Pons (tissue), 1 donor: ENCODE data around the gene ART4.
A peak's percentile ranks its signal among the peaks of the same experiment; 100 is the strongest.

Experiments used
- DNase-seq: peaks from one replicate; pipeline ENCODE4 v3.0.0-alpha.2; 2016; ENCODE audit warnings: low spot score

ART4 gene, protein sequence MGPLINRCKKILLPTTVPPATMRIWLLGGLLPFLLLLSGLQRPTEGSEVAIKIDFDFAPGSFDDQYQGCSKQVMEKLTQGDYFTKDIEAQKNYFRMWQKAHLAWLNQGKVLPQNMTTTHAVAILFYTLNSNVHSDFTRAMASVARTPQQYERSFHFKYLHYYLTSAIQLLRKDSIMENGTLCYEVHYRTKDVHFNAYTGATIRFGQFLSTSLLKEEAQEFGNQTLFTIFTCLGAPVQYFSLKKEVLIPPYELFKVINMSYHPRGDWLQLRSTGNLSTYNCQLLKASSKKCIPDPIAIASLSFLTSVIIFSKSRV

DNA sequence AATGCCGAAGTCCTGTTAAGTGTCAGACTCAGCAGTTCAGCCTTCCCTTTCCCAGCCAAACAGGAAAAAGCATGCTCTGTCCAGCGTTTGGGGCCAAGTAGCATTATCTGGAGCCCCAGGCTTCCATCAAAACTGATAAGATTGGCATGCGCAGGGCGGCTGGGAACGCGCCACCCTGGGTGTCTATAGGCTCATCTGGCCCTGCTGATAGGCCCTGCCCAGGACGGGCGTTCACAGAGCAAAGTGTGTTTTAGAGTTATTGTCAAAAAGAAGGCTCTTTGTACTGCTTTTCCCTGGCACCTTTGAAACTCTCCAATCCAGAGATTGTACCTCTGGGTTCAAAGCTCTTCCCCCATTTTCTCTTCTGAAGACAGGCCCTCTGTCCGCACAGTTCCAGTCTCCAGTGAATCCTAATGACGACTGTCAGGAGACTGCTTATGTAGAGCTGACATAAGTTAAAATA, at the start of gene ART4:
TSS of gene ART4 (minus strand) at position 102 of the 463 bp plus-strand sequence. CDS start 413 bp downstream, outside the sequence.
- DNase-seq: no peak

DNA sequence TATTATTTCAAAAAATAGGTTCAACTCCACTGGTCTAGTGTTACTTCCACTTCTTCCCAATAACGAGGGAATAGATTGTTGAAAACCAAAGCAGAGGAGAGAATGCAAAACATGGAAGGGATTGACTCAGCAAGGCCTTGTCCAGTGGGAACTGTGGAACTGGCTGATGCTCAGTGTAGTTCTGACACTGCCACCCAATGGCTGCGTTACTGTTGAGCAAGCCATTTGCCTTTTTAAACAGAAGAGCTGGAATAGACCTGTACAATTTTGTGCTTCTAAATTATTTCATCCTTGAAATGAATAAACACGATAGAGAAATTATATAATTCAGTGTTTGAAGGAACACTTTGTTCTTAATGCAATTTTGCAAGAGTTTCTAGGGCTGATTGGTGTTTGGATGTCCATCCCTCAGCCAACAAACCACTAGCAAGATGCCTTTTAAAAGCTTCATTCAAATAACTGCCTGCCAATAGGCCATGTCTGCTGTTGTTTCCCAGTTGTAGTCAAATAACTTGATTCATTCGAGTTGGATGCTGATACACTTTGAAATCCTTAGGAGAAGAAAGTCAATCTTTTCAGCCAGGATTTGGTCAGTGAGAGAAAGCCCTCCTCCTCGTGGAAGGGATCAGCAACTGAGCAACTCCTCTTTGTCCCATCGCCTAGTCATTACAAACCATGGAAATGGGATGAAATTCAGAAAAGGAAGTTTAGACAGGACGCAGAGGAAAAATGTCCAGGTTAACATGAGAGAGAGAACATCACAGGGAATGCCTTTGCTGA, 49.6 kb upstream of the ART4 start:
- peak; percentile 66 for DNase-seq

DNA sequence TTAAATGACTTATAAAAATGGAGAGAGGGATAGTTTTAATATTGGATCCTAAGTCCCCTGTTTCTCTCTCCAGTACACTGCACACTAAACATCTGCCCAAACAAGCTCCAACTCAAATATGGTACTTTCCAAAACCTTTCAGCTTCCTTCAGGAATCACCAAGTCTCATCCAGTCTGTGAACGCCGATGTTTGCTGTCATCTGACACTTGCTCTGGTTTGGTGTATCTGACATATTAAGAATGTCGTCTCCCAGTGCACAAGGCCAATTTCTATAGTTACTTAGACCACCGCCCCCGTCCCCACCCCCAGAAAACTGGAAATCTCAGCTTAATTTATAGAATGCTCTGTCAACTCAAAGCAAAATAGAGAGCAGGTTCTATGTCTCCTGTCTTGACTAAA, 47.4 kb upstream of the ART4 start:
- DNase-seq: no peak

DNA sequence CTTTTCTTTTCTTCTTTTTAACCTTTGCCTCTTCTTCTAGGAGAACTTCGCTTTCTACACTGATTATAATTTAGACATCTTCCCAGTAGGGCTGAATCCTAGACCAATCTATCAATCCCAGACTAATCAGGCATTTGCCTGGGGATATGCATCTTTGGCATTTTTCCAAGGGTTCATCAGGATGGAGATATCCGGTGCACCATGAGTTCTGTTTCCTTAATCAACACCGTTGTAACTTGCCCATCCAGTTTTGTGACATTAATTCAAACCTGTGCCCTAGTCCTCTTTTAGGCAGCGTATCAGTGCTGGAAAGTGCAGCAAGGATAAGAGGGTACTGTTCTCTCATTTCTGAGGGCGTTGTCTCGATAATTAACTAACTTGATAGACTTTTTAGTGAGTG, 42.9 kb upstream of the ART4 start:
- no peak for DNase-seq

DNA sequence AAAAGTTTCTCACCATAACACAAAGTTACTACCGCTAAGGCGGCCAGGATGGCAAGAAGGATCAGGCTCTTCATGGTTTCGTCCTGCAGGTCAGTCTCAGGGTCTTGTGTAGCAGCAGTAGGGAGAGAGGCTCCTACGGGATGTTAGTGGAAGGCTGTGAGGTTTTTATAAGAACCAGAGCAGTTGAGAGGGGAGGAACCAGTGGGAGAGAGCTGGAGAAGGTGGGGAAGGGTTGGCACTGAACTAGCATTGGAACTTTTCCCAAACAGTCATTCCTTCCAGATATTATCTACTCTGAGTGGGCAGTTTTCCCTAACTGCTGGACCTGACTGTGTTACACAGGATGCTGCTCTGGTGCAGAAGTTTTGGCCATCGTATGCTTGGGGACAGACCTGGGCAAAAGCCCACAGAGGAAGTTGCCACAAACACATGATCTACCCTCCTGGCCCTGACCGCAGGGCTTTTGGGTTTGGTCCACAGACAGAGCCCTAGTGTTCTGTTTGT, 42.4 kb upstream of the ART4 start, which contains the start of gene MGP:
TSS of gene MGP (minus strand) at position 137 of the 504 bp plus-strand sequence. CDS start at position 74, 63 bp downstream.
- peak; percentile 28 for DNase-seq

DNA sequence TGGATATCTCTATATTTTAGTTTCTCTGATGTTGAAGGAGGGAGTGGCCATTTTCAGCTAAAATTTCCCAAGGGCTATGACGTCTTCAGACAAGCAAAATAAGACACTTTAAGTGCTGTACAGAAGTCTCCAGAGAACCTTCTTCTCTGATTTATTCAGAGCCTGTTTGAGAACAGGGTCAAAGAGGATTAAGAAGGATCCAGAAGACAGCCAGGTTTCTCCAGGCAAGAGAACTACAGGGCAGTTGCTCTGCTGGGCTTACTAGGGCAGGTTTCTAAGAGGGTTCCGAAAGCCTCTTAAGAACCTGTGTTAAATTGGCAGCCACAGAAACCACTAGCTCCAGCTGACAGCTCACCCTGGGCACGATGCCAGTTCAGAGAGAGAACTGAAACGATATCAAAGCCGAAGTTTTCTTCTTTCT, 41.1 kb upstream of the ART4 start:
- peak; percentile 82 for DNase-seq

DNA sequence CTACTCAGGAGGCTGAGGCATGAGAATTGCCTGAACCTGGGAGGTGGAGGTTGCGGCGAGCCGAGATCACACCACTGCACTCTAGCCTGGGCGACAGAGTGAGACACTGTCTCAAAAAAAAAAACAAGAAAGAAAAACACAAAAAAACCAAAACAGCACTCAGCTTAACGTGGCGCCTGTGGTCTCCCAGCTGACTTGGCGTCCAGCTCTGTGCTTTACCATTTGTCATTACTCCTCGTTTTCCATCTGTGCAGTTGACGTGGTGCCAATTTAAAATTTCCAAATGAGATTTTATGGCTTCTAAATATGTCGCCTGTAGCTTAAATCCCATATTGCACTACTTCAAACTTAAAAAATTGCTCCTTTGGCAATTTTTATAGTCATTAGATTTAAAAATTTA, 40.4 kb upstream of the ART4 start:
- DNase-seq: no peak

DNA sequence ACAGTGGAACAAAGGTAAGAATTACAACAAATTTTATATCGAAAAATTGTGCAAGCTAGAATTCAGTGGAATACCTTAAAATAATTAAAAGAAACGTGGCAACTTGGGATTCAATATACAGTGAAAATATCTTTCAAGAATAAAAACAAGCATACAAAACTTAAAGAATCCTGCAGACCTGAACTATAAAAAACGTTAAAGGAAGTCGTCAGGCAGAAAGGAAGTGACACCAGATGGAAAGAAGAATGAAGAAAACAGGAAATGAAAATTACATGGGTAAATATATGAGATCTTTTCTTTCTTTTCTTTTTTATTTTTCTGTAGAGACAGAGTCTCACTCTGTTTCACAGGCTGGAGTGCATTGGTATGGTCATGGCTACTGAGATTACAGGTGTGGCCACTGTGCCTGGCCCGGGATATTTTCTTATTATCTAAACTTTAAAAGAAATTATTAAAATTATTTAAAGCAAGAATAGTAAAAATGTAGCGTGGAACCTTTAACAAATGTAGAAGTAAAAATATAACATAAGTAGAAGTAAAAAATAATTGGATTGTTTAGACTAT, 37.6 kb upstream of the ART4 start:
- DNase-seq: no peak

DNA sequence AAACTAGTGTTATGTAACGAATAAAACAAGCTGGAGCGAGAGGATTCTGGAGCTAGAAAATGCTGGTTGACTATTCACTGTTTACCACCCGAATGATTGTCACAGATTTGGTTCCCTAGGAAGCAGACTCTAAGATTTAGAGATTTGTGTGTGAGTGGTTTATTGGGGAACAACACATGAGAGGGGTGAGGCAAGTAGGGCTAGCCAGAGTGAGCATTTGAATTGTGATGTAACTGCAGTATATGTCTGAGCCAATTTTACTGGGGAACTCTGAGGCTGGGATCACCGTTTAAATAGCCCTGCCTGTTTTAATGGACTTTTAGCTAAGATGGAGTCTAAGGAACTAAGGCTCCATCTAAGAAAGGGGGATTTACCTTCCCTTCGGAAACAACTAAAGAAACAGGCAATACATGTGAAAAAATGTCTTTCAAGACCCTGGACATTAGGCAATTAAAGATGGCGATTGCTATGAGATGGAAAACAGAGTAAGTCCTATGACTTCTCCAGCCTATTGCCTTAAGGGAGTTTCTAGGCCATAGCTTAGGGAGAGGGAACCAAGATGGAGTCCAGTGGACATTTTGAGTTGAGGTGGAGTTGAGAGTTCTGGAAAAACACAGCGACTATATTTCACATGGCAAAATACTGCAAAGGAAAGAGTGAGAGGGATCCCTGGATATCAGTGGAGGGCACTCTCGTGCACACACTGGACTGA, 36.1 kb upstream of the ART4 start:
- no peak for DNase-seq

DNA sequence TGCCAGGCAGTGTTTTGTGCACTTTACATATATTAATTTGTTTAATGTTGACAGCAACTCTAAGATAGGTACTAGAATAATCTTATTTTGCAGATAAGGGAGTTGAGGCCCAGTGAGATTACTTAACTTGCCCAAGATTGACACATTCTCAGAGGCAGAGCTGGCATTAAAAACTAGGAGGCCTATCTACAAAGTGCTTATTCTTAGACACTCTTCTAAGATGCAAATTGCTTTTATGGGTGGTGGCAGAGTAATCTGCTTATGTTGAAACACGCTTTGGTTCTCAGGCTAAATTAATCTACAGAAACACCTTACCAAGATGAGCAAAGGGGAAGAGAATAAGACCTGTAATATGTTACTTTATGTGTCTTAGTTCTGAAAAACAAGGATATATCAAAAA, 35.2 kb upstream of the ART4 start:
- no peak for DNase-seq

DNA sequence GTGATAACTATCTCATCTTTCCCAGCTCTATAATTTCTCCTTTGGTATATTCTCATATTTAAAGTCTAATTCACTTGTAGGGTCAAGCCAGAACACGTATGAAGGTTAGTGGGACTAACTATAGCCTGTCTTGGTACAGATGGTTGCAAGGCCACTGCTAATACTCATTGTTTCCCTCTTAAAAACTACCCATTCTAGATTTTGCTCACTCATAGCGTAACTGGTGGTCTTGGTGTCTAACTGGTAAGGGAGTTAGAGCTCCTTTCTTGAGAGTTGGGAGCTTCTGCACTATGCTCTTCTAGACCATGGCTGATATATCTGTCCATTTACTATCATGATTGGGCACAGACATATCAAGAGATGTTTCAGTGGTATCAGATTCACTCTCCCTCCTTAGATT, 33.5 kb upstream of the ART4 start:
- no peak for DNase-seq

DNA sequence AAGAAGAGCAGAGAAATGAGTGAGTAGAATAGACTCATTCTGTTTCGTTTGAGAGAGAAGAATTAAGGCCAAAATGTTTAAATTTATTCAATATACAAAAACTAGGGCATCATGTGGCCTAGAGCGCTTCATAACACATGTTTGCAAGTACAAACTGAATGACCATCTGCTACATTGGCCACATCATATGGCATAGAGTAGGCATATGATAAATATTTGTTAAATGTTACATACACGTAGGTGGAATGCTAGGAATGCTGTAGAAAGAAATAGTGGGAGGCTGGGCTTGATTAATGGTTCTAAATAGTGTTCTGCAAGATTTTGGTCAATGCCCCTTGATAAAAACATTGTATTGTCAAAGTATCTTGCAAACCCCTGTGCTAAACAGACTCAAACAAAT, 31.6 kb upstream of the ART4 start:
- DNase-seq: no peak

DNA sequence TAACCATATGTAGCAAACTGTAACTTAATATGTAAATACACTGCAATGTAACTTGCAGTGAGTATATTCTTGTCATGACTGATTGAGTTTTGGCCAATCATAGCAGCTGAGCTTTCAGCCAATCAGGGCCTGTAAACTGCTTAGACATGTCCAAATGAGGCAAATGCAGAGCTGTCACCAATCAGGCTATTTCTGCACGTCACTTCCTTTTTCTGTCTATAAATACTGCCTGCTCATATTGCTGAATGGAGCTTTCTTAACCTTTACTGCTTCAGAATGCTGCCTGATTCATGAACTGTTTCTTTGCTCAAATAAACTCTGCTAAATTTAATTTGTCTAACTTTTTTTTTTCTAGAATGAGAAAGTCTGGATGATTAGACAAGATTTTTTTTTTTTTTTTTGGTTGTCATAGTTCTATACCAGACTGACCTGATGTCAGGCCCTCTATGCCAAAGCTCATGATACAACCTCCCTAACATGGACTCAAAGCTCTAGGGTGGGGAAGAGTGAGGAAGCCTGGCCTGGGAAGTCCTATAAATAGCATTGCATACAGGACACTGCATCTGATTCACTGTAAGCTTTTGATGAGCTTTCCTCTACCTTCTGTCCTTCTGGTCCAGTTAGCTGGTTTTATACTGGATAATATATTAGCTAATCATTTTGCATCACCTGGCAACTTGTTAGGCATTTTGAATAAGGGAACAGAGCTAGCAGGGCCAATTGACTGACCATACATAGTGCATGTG, 30.3 kb upstream of the ART4 start:
- no peak for DNase-seq

DNA sequence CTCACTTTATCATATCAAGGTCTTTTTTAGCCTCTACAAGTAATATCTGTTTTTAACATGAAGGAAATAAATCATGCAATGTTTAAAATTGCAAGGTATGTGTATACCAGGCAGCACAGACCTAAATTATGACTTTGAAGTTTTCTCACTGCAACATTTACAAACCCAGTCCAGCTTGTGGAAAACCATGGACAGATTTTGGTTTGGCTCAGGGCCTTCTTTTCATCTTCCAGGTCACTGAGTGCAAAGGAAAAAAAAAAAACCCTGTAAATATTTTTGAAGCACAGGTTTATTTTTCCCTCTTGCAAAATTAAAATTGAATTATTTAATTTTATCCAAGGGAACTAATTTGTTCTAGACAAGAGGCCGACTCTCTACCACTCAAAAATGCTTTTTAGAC, 28.6 kb upstream of the ART4 start:
- no peak for DNase-seq

DNA sequence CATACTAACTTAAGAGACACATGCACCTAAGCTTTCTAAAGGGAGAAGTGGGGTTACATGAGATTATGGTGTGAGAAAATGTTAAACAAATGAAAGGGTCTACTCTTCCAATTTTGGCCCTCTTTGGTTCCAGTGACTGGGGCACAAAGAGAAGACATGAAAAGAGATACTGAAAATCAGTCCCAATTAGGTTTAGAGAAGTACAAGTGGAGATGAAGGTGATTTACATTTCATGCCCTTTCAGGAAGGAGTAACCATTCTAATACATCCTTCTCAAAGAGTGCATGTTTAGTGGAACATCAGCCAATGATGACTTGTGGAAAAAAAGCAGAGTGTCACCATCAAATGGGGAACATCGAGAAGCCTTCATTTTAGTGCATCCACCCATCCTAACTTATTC, 27.9 kb upstream of the ART4 start:
- DNase-seq: no peak

DNA sequence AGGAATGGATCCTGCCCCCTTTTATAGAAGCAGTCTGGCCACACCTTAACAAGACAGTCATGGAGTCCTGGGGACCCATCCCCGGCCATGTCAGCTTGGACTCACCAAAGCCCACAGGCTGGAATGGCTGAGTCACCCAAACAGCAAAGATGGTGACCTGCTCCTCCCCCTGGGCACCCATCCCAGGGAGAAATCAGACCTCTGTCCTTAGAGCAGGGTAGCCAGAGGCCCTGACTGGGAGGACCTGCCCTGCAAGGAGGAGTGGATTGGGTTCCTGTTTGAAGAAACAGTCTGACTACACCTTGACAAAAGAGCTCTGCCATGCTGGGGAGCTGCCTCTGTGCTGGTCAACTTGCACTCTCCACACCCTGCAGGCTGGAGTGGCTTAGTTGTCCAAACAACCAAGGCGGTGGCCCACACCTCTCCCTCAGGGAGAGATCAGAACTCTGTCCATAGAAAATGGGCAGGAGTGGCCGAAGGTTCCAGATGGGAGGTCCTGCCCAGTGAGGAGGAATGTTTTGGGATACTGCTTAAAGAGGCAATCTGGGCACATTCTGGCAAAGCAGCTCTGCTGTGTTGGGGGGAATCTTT, 25.7 kb upstream of the ART4 start:
- no peak for DNase-seq

DNA sequence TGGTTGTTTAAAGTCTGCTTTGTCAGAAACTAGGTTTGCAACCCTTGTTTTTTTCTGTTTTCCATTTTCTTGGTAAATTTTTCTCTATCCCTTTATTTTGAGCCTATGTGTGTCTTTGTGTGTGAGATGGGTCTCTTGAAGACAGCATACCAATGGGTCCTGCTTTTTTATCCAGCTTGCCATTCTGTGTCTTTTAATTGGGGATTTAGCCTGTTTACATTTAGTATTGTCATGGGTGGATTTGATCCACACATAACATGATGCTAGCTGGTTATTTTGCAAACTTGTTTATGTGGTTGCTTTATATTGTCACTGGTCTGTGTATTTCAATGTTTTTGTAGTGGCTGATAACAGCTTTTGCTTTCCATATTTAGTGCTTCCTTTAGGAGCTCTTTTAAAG, 17.2 kb upstream of the ART4 start:
- DNase-seq: no peak

DNA sequence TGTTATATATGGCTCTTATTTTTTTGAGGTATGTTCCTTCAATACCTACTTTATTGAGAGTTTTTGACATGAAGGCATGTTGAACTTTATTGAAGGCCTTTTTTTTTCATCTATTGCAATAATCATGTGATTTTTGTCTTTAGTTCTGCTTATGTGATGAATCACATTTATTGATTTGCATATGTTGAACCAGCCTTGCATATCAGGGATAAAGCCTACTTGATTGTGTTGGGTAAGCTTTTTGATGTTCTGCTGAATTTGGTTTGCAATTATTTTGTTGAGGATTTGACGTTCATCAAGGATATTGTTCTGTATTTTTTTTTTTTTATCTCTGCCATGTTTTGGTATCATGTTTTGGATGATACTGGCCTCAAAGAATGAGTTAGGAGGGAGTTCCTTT, 15.2 kb upstream of the ART4 start:
- DNase-seq: no peak

DNA sequence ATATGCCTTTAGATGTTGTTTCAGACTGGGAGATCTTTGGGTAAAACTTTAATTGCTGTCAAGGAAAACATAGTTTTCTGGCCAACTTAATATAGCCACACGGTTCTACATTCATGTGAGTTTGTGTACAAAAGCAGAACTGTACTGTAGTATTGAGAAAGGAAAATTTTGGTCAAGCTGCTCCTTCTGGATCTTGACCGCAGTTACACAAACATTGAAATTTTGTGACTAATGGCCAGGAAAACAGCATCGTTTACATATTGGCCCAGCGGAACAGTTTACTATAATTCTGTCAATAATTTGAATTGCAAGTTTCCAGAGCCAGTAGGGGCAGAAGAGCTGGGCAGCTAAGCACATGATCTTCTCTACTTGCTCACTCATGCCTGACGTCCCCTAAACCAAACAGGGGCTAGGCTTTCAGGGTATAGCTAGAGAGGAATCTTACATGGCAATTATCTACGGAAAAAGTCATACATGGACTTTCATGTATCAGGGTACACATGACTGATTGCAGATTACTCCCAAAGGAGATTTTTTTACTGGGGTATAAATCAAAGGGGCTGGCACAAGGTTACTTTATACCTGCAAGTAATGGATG, 11.4 kb upstream of the ART4 start:
- DNase-seq: no peak

DNA sequence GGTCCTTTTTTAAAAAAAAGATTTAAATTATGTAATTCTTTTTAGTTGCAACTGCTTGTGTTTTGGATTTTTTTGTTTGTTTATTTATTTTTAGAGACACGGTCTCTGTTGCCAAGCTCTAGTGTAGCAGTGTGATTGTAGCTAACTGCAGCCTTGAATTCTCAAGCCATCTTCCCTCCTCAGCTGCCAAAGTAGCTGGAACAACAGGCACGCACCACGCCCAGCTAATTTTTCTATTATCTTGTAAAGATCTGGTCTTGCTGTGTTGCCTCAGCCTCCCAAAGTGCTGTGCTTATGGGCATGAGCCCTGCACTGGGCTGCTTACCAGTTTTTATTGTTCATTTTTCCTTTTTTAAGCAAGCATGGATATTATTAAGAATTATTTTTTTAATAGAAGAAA, 10.6 kb upstream of the ART4 start:
- no peak for DNase-seq

DNA sequence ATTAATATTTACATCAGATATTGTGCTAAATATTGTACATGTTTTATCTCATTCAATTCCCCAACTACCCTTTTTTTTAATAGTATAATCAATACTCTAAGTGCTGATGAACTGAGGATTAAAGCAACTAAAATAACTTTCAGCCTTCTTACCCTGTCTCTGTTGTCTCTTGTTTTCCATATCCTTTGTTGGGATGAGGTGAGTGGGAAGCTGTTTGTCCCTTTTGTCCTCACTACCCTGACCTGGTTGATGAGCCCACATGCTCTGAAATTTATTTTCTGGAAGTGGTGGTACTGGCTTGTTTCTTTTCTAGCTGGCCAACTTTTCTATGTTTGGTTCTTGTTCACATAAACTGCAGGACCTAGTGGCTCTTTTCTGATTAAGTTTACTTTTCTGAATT, 9.6 kb upstream of the ART4 start:
- no peak for DNase-seq
